GM12872 (cell line): ENCODE data around the gene HEPN1.

Experiments used
- TF ChIP-seq, protein P1 (sequence below): IDR thresholded peaks from 3 replicates; pipeline ENCODE4 v1.5.1; 2011; ENCODE audit warnings: low read depth, mild to moderate bottlenecking, low read length, moderate library complexity; ENCODE audit not compliant: insufficient read depth

Gene HEPN1

GRCh38 chr11:124874571-124875255 lies 44.3 kb upstream of the HEPN1 start:
- TF ChIP-seq, protein P1, sequence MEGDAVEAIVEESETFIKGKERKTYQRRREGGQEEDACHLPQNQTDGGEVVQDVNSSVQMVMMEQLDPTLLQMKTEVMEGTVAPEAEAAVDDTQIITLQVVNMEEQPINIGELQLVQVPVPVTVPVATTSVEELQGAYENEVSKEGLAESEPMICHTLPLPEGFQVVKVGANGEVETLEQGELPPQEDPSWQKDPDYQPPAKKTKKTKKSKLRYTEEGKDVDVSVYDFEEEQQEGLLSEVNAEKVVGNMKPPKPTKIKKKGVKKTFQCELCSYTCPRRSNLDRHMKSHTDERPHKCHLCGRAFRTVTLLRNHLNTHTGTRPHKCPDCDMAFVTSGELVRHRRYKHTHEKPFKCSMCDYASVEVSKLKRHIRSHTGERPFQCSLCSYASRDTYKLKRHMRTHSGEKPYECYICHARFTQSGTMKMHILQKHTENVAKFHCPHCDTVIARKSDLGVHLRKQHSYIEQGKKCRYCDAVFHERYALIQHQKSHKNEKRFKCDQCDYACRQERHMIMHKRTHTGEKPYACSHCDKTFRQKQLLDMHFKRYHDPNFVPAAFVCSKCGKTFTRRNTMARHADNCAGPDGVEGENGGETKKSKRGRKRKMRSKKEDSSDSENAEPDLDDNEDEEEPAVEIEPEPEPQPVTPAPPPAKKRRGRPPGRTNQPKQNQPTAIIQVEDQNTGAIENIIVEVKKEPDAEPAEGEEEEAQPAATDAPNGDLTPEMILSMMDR, result no peak

GRCh38 chr11:124875401-124875800 lies 43.6 kb upstream of the HEPN1 start:
- TF ChIP-seq, protein P1, result no peak

- TF ChIP-seq, protein P1, result peak; percentile 80
Observed at GRCh38 chr11:124875943-124876817, 42.9 kb upstream of the HEPN1 start.

DNA sequence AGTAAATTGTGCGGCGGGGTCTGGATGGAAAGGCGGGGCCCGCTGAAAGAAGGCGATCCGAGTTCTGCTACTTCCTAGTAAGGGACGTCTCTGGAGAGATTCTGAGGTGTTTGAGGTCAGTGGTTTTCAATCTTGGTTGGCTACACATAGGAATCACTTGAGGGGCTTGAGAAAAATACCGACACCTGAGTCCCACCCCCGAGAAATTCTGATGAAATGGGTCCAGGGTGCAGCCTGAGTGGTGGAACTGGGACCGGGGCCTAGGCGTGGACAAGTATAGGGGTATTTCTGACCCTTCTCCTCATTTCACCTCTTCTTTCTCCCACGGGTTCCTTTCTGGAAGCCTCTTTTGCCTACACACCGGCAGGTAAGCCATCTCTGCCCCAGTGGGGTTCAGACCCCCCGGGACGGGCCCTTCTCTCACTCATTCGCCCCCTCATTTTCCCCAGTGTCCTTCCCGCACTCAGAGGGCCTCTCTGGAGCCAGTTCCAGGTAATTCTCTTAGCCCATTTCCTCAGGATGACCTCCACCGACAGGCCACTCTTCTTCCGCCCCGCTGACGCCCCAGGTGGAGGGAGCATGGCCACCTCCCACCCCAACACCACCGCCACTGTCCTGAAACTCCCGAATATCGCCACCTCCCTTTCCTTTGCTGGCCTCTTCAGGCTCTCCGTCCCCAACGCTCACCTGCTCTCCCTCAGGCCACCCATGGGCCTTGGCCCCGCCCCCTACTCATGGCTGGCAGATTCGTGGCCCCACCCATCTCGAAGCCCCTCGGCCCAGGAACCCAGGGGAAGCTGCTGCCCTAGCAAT lies 42.0 kb upstream of the HEPN1 start:
- TF ChIP-seq, protein P1, result no peak

GRCh38 chr11:124877631-124877909 lies 41.5 kb upstream of the HEPN1 start:
- TF ChIP-seq, protein P1, result no peak

DNA sequence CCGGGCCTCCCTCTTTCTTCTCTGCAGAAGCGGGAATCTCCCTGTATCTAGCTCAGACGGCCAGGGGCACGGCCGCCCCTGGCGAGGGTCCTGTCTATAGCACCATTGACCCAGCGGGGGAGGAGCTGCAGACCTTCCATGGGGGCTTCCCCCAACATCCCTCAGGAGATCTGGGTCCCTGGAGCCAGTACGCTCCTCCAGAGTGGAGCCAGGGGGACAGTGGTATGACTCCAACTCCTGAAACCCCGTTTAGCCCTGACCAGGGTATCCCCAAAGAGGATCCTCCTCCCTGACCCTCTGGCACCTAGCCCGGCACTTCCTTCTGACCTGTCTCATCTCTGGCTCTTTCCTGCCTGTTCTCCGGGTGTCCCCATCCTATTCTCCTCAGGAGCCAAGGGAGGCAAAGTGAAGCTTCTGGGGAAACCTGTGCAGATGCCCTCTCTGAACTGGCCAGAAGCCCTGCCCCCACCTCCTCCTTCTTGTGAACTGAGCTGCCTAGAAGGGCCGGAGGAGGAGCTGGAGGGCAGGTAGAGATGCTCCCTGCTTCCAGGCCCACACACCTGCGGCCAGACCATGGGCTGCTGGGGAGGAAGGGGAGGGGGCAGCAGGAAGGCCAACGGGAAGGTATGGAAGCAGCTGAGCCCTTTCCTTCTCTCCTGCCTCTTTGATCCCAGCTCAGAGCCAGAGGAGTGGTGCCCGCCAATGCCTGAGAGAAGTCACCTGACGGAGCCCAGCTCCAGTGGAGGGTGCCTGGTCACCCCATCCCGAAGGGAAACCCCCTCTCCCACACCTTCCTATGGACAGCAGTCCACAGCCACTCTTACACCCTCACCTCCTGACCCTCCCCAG lies 40.9 kb upstream of the HEPN1 start:
- TF ChIP-seq, protein P1, result no peak
